ENCODE data around the gene WASF2.

Gene WASF2

GRCh38 chr1:27368869-27369582 is 120.9 kb downstream of the WASF2 start:
- DNase-seq, result peak; percentile 54

GRCh38 chr1:27367160-27367650 is 122.8 kb downstream of the WASF2 start:
- in situ Hi-C loops (cut with MboI; ENCODE audit: low pct_unique_long_range_greater_than_20kb, low sequenced_read_pairs), result no loop called here
- DNase-seq, result no peak

More at GRCh38 chr1:27368869-27369582, 120.9 kb downstream of the WASF2 start:
- in situ Hi-C loops (cut with MboI; ENCODE audit: low pct_unique_long_range_greater_than_20kb, low sequenced_read_pairs), result no loop called here

- DNase-seq, result peak; percentile 84
- in situ Hi-C loops (cut with MboI; ENCODE audit: low pct_unique_long_range_greater_than_20kb, low sequenced_read_pairs), result no loop called here
Measured at GRCh38 chr1:27366411-27367159, 123.4 kb downstream of the WASF2 start, which contains the start of gene MAP3K6. TSS of gene MAP3K6 (minus strand) at chr1:27366961. CDS start at chr1:27366597, 364 bp downstream.

- in situ Hi-C loops (cut with MboI; ENCODE audit: low pct_unique_long_range_greater_than_20kb, low sequenced_read_pairs), result no loop called here
- DNase-seq, result peak; percentile 78
Measured at GRCh38 chr1:27366113-27366410, 123.9 kb downstream of the WASF2 start.

- in situ Hi-C loops (cut with MboI; ENCODE audit: low pct_unique_long_range_greater_than_20kb, low sequenced_read_pairs), result no loop called here
- peak; percentile 88 for DNase-seq
Measured at GRCh38 chr1:27365372-27366112, 124.4 kb downstream of the WASF2 start.

- in situ Hi-C loops (cut with MboI; ENCODE audit: low pct_unique_long_range_greater_than_20kb, low sequenced_read_pairs), result no loop called here
- no peak for DNase-seq
Measured at GRCh38 chr1:27364696-27365371, 125.1 kb downstream of the WASF2 start.

- no peak for DNase-seq
- in situ Hi-C loops (cut with MboI; ENCODE audit: low pct_unique_long_range_greater_than_20kb, low sequenced_read_pairs), result no loop called here
Measured at GRCh38 chr1:27363766-27364695, 125.9 kb downstream of the WASF2 start.

- in situ Hi-C loops (cut with MboI; ENCODE audit: low pct_unique_long_range_greater_than_20kb, low sequenced_read_pairs), result no loop called here
- no peak for DNase-seq
Measured at GRCh38 chr1:27361553-27361952, 128.4 kb downstream of the WASF2 start.

- DNase-seq, result no peak
- in situ Hi-C loops (cut with MboI; ENCODE audit: low pct_unique_long_range_greater_than_20kb, low sequenced_read_pairs), result no loop called here
Measured at GRCh38 chr1:27361044-27361402, 128.9 kb downstream of the WASF2 start.

- in situ Hi-C loops (cut with MboI; ENCODE audit: low pct_unique_long_range_greater_than_20kb, low sequenced_read_pairs), result no loop called here
- no peak for DNase-seq
Measured at GRCh38 chr1:27360159-27361043, 129.6 kb downstream of the WASF2 start.

GRCh38 chr1:27359822-27360158 is 130.2 kb downstream of the WASF2 start:
- in situ Hi-C loops (cut with MboI; ENCODE audit: low pct_unique_long_range_greater_than_20kb, low sequenced_read_pairs), result no loop called here
- no peak for DNase-seq

GRCh38 chr1:27358928-27359313 is 131.0 kb downstream of the WASF2 start:
- in situ Hi-C loops (cut with MboI; ENCODE audit: low pct_unique_long_range_greater_than_20kb, low sequenced_read_pairs), result no loop called here
- DNase-seq, result no peak

GRCh38 chr1:27358038-27358927 is 131.7 kb downstream of the WASF2 start:
- in situ Hi-C loops (cut with MboI; ENCODE audit: low pct_unique_long_range_greater_than_20kb, low sequenced_read_pairs), result no loop called here
- DNase-seq, result no peak

- in situ Hi-C loops (cut with MboI; ENCODE audit: low pct_unique_long_range_greater_than_20kb, low sequenced_read_pairs), result no loop called here
- DNase-seq, result peak; percentile 92
Measured at GRCh38 chr1:27357281-27358037, 132.5 kb downstream of the WASF2 start.

GRCh38 chr1:27356619-27357280 is 133.2 kb downstream of the WASF2 start:
- in situ Hi-C loops (cut with MboI; ENCODE audit: low pct_unique_long_range_greater_than_20kb, low sequenced_read_pairs), result no loop called here
- DNase-seq, result no peak

GRCh38 chr1:27356277-27356618 is 133.7 kb downstream of the WASF2 start:
- in situ Hi-C loops (cut with MboI; ENCODE audit: low pct_unique_long_range_greater_than_20kb, low sequenced_read_pairs), result no loop called here
- DNase-seq, result no peak

Measured in KBM-7 (cell line).